Measurements from ENCODE around the gene GRK4. TPM values are rescaled to one million over a fixed set of nuclear protein-coding genes. Genes with fewer than 3 reads are reported as not detected.

Gene GRK4
- total and polyA plus RNA-seq, 7 donors = 0.60 to 10.2 (median 3.9) TPM

- intact Hi-C loops (cut with DNase I) = loop anchor here (2.0 kb wide), 1 partner anchor 88 kb away; no protein-coding TSS in a partner anchor
- no peak for TF ChIP-seq POLR2A (IDR thresholded peaks at IDR 0.05)
- TF ChIP-seq POLR2AphosphoS5 (IDR thresholded peaks at IDR 0.05) = no peak
- TF ChIP-seq CTCF (IDR thresholded peaks at IDR 0.05) = no peak
- TF ChIP-seq EP300 (IDR thresholded peaks at IDR 0.05) = no peak
- WGBS, 2 donors = 74 to 80% methylated on average over 18 of the region's 18 CpGs
- H3K36me3 ChIP-seq = peaks cover under 1 to 40% (median 17%) of the 10 kb centered on the region in 4 donors
- no peak for DNase-seq
- H3K4me3 ChIP-seq = no peak overlapping the region
- no peaks in the 10 kb centered on the region for H3K27me3 ChIP-seq
- H3K27ac ChIP-seq = peak overlapping the region; percentile 91 to 94 (median 92)
- H3K9me3 ChIP-seq = no peaks in the 10 kb centered on the region
- peaks cover 0 to 53% (median 44%) of the 10 kb centered on the region in 4 donors for H3K4me1 ChIP-seq
Observed at GRCh38 chr4:2932321-2932950, 30.9 kb upstream of the GRK4 start.

GRCh38 chr4:2932951-2933565, 30.3 kb upstream of the GRK4 start:
- 71 to 81% methylated on average over 15 of the region's 15 CpGs for WGBS, 2 donors

GRCh38 chr4:2933566-2934076, 29.8 kb upstream of the GRK4 start:
- no peak for DNase-seq
- 23 to 34% methylated on average over 31 of the region's 31 CpGs for WGBS, 2 donors

More at GRCh38 chr4:2932951-2933565, 30.3 kb upstream of the GRK4 start:
- peak; percentile 73 for DNase-seq
- TF ChIP-seq CTCF (IDR thresholded peaks at IDR 0.05) = no peak
- no peak for TF ChIP-seq POLR2A (IDR thresholded peaks at IDR 0.05)
- Histone ChIP-seq H3K9me3 (no peaks in the 10 kb centered on the region), H3K4me3 (peak overlapping the region in 2 of 4 donors; percentile 87 to 89), H3K27ac (peak overlapping the region; percentile 91 to 94 (median 92)), H3K36me3 (peaks cover 0 to 40% (median 14%) of the 10 kb centered on the region in 4 donors), H3K4me1 (peaks cover 0 to 54% (median 44%) of the 10 kb centered on the region in 4 donors), H3K27me3 (no peaks in the 10 kb centered on the region)
- intact Hi-C loops (cut with DNase I) = loop anchor here (2.0 kb wide), 1 partner anchor 88 kb away; no protein-coding TSS in a partner anchor

More at GRCh38 chr4:2933566-2934076, 29.8 kb upstream of the GRK4 start:
- no peaks in the 10 kb centered on the region for H3K27me3 ChIP-seq
- peak overlapping the region; percentile 91 to 94 (median 92) for H3K27ac ChIP-seq
- peaks cover 0 to 54% (median 44%) of the 10 kb centered on the region in 4 donors for H3K4me1 ChIP-seq
- H3K9me3 ChIP-seq = no peaks in the 10 kb centered on the region
- H3K4me3 ChIP-seq = peak overlapping the region; percentile 85 to 97 (median 88)
- TF ChIP-seq CTCF (IDR thresholded peaks at IDR 0.05) (peak in 1 of 4 experiments; percentile 6), EP300 (IDR thresholded peaks at IDR 0.05) (no peak)
- H3K36me3 ChIP-seq = peaks cover 0 to 40% (median 12%) of the 10 kb centered on the region in 4 donors
- intact Hi-C loops (cut with DNase I) = loop anchor here (2.0 kb wide), 2 partner anchors 89 to 169 kb away; no protein-coding TSS in a partner anchor
